Activated CD4-positive, CD25-positive, alpha-beta regulatory T cell treated with anti-CD3 and anti-CD28 coated beads, Interleukin-2, amount 50 U/mL, for 72 hours (primary cell): Measurements from ENCODE around the gene ROCK2.

Source experiments
- DNase-seq: peaks from one replicate; pipeline ENCODE4 v3.0.0; 2021

Gene ROCK2

GRCh38 chr2:11224887-11225286 lies 119.5 kb downstream of the ROCK2 start:
- DNase-seq = no peak

DNA sequence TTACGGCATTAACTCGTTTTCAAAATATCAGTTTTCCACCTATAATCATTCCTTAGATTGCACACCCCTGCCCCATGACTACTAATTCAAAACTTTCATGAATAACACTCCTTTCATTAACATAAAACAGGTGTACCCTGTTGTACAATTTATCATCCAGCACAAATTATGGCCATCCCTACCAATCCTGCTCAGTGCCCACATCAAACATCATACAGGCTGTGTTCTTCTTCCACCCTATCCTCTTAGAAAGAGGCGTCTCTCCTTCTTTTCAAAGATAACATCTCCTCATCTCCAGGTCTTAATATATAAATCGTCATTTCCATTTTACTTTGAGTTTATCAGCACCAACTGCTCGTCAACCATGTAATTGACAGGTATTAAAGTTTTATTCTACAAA lies 121.6 kb downstream of the ROCK2 start:
- no peak for DNase-seq

- DNase-seq = no peak
Observed at GRCh38 chr2:11220445-11220844, 124.0 kb downstream of the ROCK2 start.

DNA sequence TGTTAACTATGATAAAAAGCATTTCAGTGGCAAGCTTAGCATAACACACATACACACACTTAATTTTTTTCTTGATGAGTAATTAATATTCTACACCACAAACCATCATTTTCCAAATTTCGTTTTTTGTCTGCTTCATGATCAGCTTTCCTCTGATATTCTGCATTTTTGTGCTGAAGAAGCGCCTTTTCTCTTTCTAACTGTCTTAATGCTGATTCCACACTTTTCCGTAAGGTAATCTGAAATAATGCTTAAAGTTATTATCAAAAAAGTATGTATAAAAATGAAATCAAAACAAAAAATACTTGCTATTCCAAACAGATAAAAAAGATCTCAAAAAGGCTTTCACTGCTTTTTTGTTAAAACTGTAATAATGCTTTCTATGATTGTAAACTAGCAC lies 129.0 kb downstream of the ROCK2 start:
- no peak for DNase-seq

DNA sequence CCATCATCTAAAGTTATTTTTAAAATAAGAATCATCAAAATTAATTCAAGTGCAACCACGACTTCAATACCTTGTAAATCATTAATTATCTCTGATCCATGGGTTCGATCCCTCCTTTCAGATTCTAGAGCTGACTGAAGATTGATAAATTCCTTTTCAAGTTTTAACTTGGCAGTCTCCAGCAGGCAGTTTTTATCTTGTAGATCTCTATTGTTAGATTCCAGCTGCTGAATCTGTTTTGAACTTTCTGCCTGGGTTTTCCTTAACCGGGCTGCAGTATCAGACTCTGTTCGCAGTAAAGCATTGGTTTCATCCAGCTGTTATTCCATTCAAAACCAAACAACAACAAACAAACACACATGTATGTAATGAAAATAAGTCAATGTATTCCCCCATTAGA lies 129.7 kb downstream of the ROCK2 start:
- no peak for DNase-seq

DNA sequence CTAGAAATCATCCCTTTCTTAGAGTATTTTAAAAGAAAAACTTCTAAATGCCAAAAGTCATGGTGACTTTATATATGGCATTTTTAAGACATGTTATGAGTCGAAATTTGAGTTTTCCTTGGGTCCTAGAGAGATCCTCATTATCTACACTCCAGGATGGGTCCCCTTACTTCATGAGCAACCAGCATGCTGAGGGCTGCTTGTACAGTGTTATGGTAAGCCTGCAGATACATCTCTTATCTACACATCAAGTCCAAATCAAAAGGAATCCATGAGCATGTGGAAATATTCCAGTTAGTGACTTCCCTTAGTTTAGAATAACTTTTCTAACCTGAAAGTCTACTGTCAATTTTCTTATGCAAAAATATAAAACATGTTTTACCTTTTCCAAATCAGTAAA lies 130.5 kb downstream of the ROCK2 start:
- DNase-seq = no peak

GRCh38 chr2:11213090-11213638 lies 131.3 kb downstream of the ROCK2 start:
- DNase-seq = no peak

GRCh38 chr2:11212645-11213044 lies 131.8 kb downstream of the ROCK2 start:
- DNase-seq = no peak

- no peak for DNase-seq
Observed at GRCh38 chr2:11208083-11208482, 136.4 kb downstream of the ROCK2 start.

- DNase-seq = no peak
Observed at GRCh38 chr2:11203480-11203879, 141.0 kb downstream of the ROCK2 start.

GRCh38 chr2:11201969-11202368 lies 142.5 kb downstream of the ROCK2 start:
- DNase-seq = no peak

GRCh38 chr2:11200651-11201050 lies 143.8 kb downstream of the ROCK2 start:
- DNase-seq = no peak

DNA sequence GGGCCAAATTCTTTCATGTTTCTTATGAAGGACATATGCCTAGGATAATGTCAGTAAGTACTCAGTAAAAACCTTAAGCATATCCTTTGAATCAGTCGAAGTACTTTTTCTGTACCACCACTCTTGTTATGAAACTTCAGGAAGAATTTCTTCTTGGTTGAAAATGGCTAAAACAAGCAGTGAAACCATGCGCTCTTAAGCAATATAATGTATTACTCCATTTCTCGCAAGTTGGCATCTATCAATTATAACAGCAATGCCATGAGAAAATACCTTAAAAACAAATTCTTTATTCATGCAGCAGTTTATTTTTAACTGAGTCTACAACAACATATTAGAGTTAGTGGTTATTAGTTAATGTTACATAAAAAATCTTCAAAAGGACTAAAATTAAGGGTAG lies 148.2 kb downstream of the ROCK2 start:
- no peak for DNase-seq

DNA sequence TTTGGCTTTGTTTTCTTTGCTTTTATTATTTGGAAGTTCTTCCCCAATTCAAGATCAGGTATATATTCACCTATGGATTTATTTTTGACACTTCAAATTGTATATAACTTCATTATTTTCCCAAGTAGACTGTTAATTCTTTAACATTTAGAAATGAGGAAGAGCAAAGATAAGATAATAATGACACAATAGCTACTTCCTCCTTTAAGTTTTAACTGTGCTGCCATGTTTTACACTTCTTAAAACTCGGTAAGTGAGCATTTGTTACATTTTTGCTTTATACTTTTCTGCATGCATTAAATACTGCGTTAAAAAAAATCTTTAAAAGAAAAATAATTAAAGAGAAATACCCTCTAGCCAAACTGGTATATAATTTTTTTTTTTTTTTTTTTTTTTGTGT lies 156.7 kb downstream of the ROCK2 start:
- DNase-seq = no peak

- DNase-seq = no peak
Observed at GRCh38 chr2:11187083-11187619, 157.3 kb downstream of the ROCK2 start.

DNA sequence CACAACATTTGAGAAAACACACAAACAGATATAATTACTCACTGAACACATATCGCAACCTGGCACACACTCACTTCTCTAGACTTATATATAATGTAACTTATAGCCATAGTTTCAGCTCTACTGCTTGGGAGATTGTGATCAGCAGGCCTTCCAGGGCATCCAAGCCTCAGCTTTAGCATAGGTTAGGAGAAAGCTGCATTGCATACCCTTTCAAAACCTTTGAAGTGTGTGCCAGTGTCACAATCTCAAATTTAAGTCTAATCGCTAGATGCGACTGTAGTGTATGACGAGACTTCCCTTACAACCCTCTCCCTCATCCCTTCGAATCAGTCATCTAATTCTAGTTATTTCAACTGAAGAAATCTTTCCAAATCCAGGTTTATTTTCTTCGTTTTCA lies 158.3 kb downstream of the ROCK2 start:
- no peak for DNase-seq

GRCh38 chr2:11182951-11183350 lies 161.5 kb downstream of the ROCK2 start:
- no peak for DNase-seq

- DNase-seq = no peak
Observed at GRCh38 chr2:11180653-11181052, 163.8 kb downstream of the ROCK2 start.

DNA sequence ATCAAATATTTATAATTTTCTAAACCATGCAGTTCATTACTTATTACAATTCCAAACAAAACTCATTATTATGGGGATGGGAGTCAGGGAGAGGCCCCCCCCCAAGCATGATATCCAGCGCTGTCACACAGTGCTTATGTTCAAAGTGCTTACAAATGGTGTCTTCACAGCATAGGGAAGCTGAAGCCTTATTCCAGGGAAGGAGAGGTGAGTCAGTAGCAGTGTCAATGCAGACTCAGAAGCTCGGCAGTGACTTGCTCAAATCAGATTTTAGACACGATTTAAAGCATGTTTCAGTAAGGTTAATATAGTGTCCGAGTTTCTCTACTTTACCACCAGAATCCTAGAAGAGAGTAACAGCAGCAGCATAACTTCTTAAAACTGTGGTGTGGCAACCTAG lies 164.5 kb downstream of the ROCK2 start:
- DNase-seq = no peak

- no peak for DNase-seq
Observed at GRCh38 chr2:11179196-11179595, 165.2 kb downstream of the ROCK2 start.

DNA sequence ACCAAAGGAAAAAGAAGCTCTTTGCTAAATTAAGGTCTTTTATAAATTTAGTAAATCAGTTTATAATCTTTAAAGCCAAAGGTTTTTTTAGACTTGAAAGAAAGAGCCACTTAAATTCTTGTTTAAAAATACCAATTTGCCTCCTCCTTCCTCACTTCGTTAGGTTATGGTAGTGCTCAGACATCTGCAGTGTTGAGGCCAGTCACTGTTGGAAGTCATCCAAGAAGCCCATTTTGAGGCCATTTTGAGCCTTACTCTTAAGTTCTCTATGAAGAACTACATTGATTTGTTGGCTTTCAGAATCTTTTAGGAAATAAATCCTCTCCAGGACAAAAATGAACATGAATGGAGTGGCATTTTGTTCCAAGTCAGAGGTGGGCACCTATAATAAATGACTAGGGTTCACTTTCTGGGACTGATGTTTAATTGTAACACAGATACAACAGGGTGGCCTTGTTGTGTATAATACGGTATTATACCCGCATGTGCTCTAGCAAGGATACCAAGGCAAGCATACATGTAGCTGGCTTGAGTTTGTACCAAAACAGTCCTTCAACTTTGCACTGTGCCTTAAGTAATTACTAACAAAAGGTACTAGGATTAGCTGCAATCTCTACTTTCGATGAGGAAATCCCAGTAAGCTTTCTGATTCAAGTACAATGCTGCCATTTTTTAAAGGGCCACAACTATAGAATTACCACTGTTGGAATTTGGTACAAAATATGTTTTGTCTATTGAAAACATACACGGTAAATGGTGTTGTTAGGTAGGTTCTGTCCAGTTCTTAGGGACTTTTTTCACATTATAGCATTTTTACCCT lies 166.4 kb downstream of the ROCK2 start:
- no peak for DNase-seq

DNA sequence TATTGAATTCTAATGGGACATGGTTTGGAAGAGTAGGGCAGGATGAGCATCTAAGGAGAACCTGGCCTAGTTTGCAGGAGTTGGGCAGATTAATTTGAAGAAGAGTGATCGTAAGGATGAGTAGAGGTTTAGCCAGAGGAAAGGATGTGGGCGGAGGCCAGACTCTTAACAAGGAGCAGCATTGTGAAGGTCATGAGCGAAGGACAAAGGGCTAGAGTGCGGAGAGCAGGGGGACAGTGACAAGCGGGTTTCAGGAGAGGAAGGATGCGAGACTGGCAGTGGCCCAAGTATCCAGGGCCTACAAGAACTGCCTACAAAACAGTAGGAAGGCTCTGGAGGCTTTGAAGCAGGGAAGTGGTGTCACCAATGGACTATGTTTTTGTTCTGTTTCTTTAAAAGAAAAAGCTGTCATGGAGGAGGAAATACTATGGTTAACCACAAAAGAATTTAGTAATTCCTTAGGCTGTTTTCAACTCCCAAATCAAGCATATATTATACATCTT lies 169.1 kb downstream of the ROCK2 start:
- DNase-seq = no peak

DNA sequence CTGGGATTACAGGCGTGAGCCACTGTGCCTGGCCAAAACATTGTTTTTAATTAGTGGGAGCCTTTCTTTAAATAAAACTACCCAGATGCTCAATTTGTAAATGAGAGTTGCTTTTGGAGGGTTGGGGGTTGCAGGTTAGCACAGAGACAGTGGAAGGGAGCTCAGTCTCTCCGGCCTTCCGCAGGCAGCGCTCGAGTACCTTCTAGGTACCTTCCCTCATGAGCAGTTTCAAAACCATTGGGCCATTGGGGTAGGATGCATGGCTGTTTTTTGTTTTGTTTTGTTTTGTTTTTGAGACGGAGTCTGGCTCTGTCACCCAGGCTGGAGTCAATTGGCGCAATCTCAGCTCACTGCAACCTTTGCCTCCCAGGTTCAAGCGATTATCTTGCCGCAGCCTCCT lies 170.2 kb downstream of the ROCK2 start:
- no peak for DNase-seq

GRCh38 chr2:11169333-11169732 lies 175.1 kb downstream of the ROCK2 start:
- DNase-seq = no peak

- no peak for DNase-seq
Observed at GRCh38 chr2:11168488-11168887, 175.9 kb downstream of the ROCK2 start.
